DOHH2 (cell line): ENCODE results near the gene PPM1A.

Source experiments
- EZH2phosphoT487 ChIP-seq: fragments of 200-600 bp; sonication (generic); IDR thresholded peaks from 2 replicates; pipeline ENCODE4 v1.6.1; 2017; ENCODE audit warnings: borderline replicate concordance, mild to moderate bottlenecking, antibody characterized with exemption, low read length, moderate library complexity, mixed read lengths
- TF ChIP-seq, protein P1 (sequence below): fragments of 200-600 bp; sonication (generic); IDR thresholded peaks from one replicate; pipeline ENCODE4 v1.5.1; 2014; ENCODE audit warnings: antibody characterized with exemption, mild to moderate bottlenecking, low read depth, low read length; ENCODE audit not compliant: poor library complexity, severe bottlenecking

DNA sequence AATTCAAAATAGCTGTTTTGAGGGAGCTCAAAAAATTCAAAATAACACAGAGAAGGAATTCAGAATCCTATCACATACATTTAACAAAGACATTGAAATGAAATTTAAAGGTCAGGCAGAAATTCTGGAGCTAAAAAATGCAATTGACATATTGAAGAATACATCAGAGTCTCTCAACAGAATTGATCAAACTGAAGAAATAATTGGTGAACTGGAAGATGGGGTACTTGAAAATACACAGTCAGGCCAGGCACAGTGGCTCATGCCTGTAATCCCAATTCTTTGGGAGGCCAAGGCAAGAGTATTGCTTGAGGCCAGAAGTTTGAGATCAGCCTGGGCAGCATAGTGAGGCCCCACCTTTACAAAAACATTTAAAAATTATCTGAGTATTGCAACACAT, 49.7 kb upstream of the PPM1A start:
- TF ChIP-seq, protein P1, sequence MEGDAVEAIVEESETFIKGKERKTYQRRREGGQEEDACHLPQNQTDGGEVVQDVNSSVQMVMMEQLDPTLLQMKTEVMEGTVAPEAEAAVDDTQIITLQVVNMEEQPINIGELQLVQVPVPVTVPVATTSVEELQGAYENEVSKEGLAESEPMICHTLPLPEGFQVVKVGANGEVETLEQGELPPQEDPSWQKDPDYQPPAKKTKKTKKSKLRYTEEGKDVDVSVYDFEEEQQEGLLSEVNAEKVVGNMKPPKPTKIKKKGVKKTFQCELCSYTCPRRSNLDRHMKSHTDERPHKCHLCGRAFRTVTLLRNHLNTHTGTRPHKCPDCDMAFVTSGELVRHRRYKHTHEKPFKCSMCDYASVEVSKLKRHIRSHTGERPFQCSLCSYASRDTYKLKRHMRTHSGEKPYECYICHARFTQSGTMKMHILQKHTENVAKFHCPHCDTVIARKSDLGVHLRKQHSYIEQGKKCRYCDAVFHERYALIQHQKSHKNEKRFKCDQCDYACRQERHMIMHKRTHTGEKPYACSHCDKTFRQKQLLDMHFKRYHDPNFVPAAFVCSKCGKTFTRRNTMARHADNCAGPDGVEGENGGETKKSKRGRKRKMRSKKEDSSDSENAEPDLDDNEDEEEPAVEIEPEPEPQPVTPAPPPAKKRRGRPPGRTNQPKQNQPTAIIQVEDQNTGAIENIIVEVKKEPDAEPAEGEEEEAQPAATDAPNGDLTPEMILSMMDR, result no peak
- TF ChIP-seq EZH2phosphoT487, result no peak
